Measurements from ENCODE around the gene NKX6-2. TPM values are rescaled to one million over a fixed set of nuclear protein-coding genes. Genes with fewer than 3 reads are reported as not detected.
"Not testable (repeated sequence)": the region's sequence is repeated elsewhere in the genome, so short reads cannot be mapped to it uniquely, and the experiment has no call there.

NKX6-2 gene
- total RNA-seq, 2 experiments from 2014 or later: not detected

- Histone ChIP-seq H3K9me3 (ENCODE audit: control insufficient read depth in 1 of 2, insufficient read depth in 1 of 2, low read length in 2 of 2) (peaks cover 0 to 19% of the 10 kb centered on the region in 2 experiments), H3K27ac (ENCODE audit: low read depth in 1 of 2, low read length in 2 of 2) (no peak overlapping the region), H3K27me3 (ENCODE audit: control insufficient read depth in 1 of 2, insufficient read depth in 2 of 2, low read length in 2 of 2) (no peaks in the 10 kb centered on the region), H3K4me1 (ENCODE audit: insufficient read depth, low read length) (no peaks in the 10 kb centered on the region), H3K4me3 (ENCODE audit: low read length) (no peak overlapping the region), H3K36me3 (ENCODE audit: insufficient read depth, low read length) (no peaks in the 10 kb centered on the region)
- intact Hi-C loops (cut with DNase I, micrococcal nuclease): no loop called here
- DNase-seq (no peak), ATAC-seq (ENCODE audit: poor library complexity) (no peak)
- H3K9me3 Mint-ChIP-seq: no peaks in the 10 kb centered on the region
- H3K4me3 Mint-ChIP-seq: no peak overlapping the region
- no peak for TF ChIP-seq CTCF (IDR thresholded peaks at IDR 0.05)
- no peaks in the 10 kb centered on the region for H3K4me1 Mint-ChIP-seq (ENCODE audit: low read depth)
- H3K27ac Mint-ChIP-seq: no peak overlapping the region
- POLR2A ChIA-PET: no interaction called here
- no peaks in the 10 kb centered on the region for H3K36me3 Mint-ChIP-seq (ENCODE audit: low read depth)
- CTCF ChIA-PET: no interaction called here
- H3K27me3 Mint-ChIP-seq: no peaks in the 10 kb centered on the region
Observed at GRCh38 chr10:132826524-132827422, 40.8 kb upstream of the NKX6-2 start.

GRCh38 chr10:132825783-132826523 is 40.0 kb upstream of the NKX6-2 start:
- POLR2A ChIA-PET; H3K9me3 Mint-ChIP-seq; H3K27me3 ChIP-seq (ENCODE audit: control insufficient read depth in 1 of 2, insufficient read depth in 2 of 2, low read length in 2 of 2); H3K4me3 ChIP-seq (ENCODE audit: low read length); H3K4me1 Mint-ChIP-seq (ENCODE audit: low read depth); H3K4me1 ChIP-seq (ENCODE audit: insufficient read depth, low read length); intact Hi-C loops (cut with DNase I, micrococcal nuclease); CTCF ChIA-PET; H3K27ac ChIP-seq (ENCODE audit: low read depth in 1 of 2, low read length in 2 of 2); ATAC-seq (ENCODE audit: poor library complexity); H3K36me3 ChIP-seq (ENCODE audit: insufficient read depth, low read length); H3K4me3 Mint-ChIP-seq; H3K27ac Mint-ChIP-seq; H3K36me3 Mint-ChIP-seq (ENCODE audit: low read depth); H3K27me3 Mint-ChIP-seq: not testable (repeated sequence)
- peak in 1 of 14 experiments; percentile 15 for DNase-seq
- peaks cover 0 to 19% of the 10 kb centered on the region in 2 experiments for H3K9me3 ChIP-seq (ENCODE audit: control insufficient read depth in 1 of 2, insufficient read depth in 1 of 2, low read length in 2 of 2)

GRCh38 chr10:132820056-132820455 is 34.1 kb upstream of the NKX6-2 start:
- no peak for ATAC-seq (ENCODE audit: poor library complexity)
- DNase-seq: no peak
- Mint-ChIP-seq H3K27me3 (peaks cover 31% of the 10 kb centered on the region), H3K9me3 (no peaks in the 10 kb centered on the region), H3K4me1 (ENCODE audit: low read depth) (no peaks in the 10 kb centered on the region), H3K4me3 (no peak overlapping the region), H3K36me3 (ENCODE audit: low read depth) (no peaks in the 10 kb centered on the region), H3K27ac (no peak overlapping the region)
- no peak overlapping the region for H3K4me3 ChIP-seq (ENCODE audit: low read length)
- intact Hi-C loops (cut with DNase I, micrococcal nuclease): no loop called here
- no peak for TF ChIP-seq CTCF (IDR thresholded peaks at IDR 0.05)
- H3K36me3 ChIP-seq (ENCODE audit: insufficient read depth, low read length): no peaks in the 10 kb centered on the region
- H3K27me3 ChIP-seq (ENCODE audit: control insufficient read depth in 1 of 2, insufficient read depth in 2 of 2, low read length in 2 of 2): peaks cover 8 to 11% of the 10 kb centered on the region in 2 experiments
- ChIA-PET POLR2A (no interaction called here), CTCF (no interaction called here)
- no peak overlapping the region for H3K27ac ChIP-seq (ENCODE audit: low read depth in 1 of 2, low read length in 2 of 2)
- no peaks in the 10 kb centered on the region for H3K4me1 ChIP-seq (ENCODE audit: insufficient read depth, low read length)
- H3K9me3 ChIP-seq (ENCODE audit: control insufficient read depth in 1 of 2, insufficient read depth in 1 of 2, low read length in 2 of 2): no peaks in the 10 kb centered on the region
